Activated T-helper 1 cell treated with anti-CD3 and anti-CD28 coated beads, Interleukin-12 subunit alpha, Interleukin-12 subunit beta, Interleukin-2, Interleukin-4 antibody, amounts not matched to agents 30 ng/mL and 10 ng/mL and 1 ng/mL, durations not matched to agents 14 hours and 24 hours and 36 hours (primary cell): ENCODE data around the gene MIX23. TPM values are rescaled to one million over a fixed set of nuclear protein-coding genes. Genes with fewer than 3 reads are reported as not detected.

ENCODE experiments used
- DNase-seq: peaks from one replicate; pipeline ENCODE4 v3.0.0; 2021; ENCODE audit warnings: low spot score
- H3K27ac Mint-ChIP-seq: one replicate; pipeline ENCODE4 v1.8.0; 2021; ENCODE audit warnings: mild to moderate bottlenecking, mixed read lengths
- H3K27me3 Mint-ChIP-seq: one replicate; pipeline ENCODE4 v1.8.0; 2022; ENCODE audit warnings: mild to moderate bottlenecking, moderate library complexity, mixed read lengths; ENCODE audit not compliant: insufficient read depth
- H3K36me3 Mint-ChIP-seq: one replicate; pipeline ENCODE4 v1.8.0; 2021; ENCODE audit warnings: low read depth, mixed read lengths
- H3K4me1 Mint-ChIP-seq: one replicate; pipeline ENCODE4 v1.8.0; 2021; ENCODE audit warnings: low read depth, mixed read lengths
- H3K4me3 Mint-ChIP-seq: one replicate; pipeline ENCODE4 v1.8.0; 2021; ENCODE audit warnings: mild to moderate bottlenecking, moderate library complexity, mixed read lengths
- H3K9me3 Mint-ChIP-seq: one replicate; pipeline ENCODE4 v1.8.0; 2021; ENCODE audit warnings: mixed read lengths
- intact Hi-C: fragments of 100-400 bp; cut with micrococcal nuclease; formaldehyde crosslinking; loops from one replicate; pipeline ENCODE4 v1.15.1; 2024
- total RNA-seq: library from RNA; stranded (reverse); gene quantifications from 2 replicates; pipeline ENCODE4 v1.2.3, GENCODE V29; 2022

The MIX23 gene
- total RNA-seq, 1 donor from 2014 or later = 111 TPM

DNA sequence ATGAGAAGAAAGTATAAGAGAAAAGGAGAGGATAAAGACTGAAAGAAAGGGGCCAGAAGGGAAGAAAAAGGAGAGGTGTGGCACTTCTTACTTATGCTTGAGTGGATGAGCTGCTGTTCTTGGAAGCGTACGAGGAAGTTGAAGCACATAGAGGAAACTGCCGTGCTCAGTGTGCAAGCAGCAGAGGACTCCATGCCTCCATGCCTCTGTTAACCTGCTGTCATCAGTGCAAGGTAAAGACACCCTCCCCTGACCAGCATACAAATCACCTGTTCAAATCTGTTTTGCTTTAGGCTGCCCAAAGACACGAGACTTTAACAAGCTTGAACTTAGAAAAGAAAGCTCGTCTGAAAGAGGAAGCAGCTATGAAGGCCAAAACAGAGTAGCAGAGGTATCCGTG, 26.4 kb upstream of the MIX23 start:
- intact Hi-C loops = no loop called here
- Mint-ChIP-seq H3K4me3 (no peak overlapping the region), H3K27ac (no peak overlapping the region), H3K27me3 (no peaks in the 10 kb centered on the region), H3K9me3 (no peaks in the 10 kb centered on the region), H3K4me1 (peaks cover 25% of the 10 kb centered on the region), H3K36me3 (peaks cover 43% of the 10 kb centered on the region)
- DNase-seq = no peak

DNA sequence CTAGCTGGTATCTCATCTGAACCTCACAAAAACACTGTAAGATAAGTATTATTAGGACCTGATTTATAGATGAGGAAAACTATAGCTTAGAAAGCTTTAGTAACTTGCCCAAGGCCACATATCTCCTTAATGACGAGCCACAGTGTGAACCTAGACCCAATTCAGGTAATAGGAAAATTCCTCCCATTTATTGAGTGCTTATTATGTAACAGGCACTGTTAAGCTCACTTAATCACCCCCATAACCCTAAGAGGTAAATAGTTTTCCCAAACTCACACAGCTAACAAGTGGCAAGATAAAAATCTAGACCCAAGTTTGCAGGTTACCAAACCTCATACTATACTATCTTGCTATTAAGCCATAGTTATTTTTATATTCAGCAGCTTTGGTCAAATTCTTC, 24.9 kb upstream of the MIX23 start:
- H3K4me3 Mint-ChIP-seq = no peak overlapping the region
- H3K27ac Mint-ChIP-seq = no peak overlapping the region
- peaks cover 45% of the 10 kb centered on the region for H3K36me3 Mint-ChIP-seq
- intact Hi-C loops = no loop called here
- peaks cover 22% of the 10 kb centered on the region for H3K4me1 Mint-ChIP-seq
- no peaks in the 10 kb centered on the region for H3K27me3 Mint-ChIP-seq
- H3K9me3 Mint-ChIP-seq = no peaks in the 10 kb centered on the region
- DNase-seq = no peak

GRCh38 chr3:122406198-122406597, 23.2 kb upstream of the MIX23 start:
- DNase-seq = no peak
- H3K4me1 Mint-ChIP-seq = peaks cover 9% of the 10 kb centered on the region
- peaks cover 42% of the 10 kb centered on the region for H3K36me3 Mint-ChIP-seq
- H3K4me3 Mint-ChIP-seq = no peak overlapping the region
- H3K27ac Mint-ChIP-seq = no peak overlapping the region
- intact Hi-C loops = no loop called here
- no peaks in the 10 kb centered on the region for H3K9me3 Mint-ChIP-seq
- no peaks in the 10 kb centered on the region for H3K27me3 Mint-ChIP-seq

DNA sequence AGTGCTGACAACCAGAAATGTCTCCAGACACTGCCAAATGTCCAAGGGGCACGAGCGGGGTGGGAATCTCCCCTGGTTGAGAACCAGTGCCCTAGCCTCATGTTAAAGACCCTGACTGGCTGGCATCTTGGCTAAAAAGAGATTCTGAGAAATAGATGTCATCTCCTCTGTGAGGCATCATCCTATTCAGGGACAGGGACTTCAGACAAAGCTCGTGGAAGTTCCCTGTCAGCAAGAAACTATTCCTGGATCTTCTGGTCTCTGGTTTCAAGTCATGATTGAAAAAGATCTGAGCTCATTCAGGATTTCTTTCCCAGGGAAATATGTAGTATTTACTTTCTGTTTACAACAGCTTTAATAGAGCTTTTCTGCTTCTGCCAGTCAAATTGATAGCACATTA, 22.0 kb upstream of the MIX23 start:
- DNase-seq = no peak
- Mint-ChIP-seq H3K4me1 (peaks cover 9% of the 10 kb centered on the region), H3K27me3 (no peaks in the 10 kb centered on the region), H3K9me3 (no peaks in the 10 kb centered on the region), H3K27ac (no peak overlapping the region), H3K4me3 (no peak overlapping the region), H3K36me3 (peaks cover 37% of the 10 kb centered on the region)
- intact Hi-C loops = no loop called here

GRCh38 chr3:122403489-122403888, 20.5 kb upstream of the MIX23 start:
- H3K36me3 Mint-ChIP-seq = peaks cover 27% of the 10 kb centered on the region
- no peaks in the 10 kb centered on the region for H3K9me3 Mint-ChIP-seq
- intact Hi-C loops = no loop called here
- H3K27me3 Mint-ChIP-seq = no peaks in the 10 kb centered on the region
- no peak overlapping the region for H3K27ac Mint-ChIP-seq
- H3K4me1 Mint-ChIP-seq = peaks cover 9% of the 10 kb centered on the region
- no peak overlapping the region for H3K4me3 Mint-ChIP-seq
- no peak for DNase-seq

DNA sequence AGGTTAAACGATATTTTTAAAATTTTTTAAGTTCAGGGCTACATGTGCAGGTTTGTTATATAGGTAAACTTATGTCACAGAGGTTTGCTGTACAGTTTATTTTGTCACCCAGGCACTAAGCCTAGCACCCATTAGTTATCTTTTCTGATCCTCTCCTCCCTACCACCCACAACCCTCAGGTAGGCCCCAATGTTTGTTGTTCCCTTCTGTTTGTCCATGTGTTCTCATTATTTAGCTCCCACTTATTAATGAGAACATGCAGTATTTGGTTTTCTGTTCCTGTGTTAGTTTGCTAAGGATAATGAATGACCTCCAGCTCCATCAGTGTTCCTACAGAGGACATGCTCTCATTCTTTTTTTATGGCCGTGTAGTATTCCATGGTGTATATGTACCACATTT, 15.9 kb upstream of the MIX23 start:
- Mint-ChIP-seq H3K36me3 (peaks cover 21% of the 10 kb centered on the region), H3K27me3 (no peaks in the 10 kb centered on the region), H3K4me1 (peaks cover 44% of the 10 kb centered on the region), H3K27ac (no peak overlapping the region), H3K9me3 (no peaks in the 10 kb centered on the region), H3K4me3 (no peak overlapping the region)
- intact Hi-C loops = no loop called here
- DNase-seq = no peak

DNA sequence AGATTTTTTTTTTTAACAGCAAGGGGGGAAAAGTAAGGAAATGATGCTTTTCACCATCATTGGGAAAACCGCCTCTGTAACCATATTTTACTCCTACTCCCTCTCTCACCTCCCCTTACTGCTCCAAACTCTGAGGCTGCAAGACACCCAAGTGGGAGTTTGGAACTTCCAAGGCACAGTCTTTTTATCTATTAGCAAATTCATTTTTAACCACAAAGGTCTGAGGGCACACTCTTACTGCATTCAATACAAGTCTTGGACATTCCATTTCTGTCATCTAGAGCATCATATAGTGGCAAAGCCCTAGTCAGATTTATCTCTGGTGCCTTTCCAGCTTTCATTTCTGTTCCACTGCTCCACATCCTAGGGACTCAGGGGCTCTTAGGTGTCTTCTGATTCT, 14.2 kb upstream of the MIX23 start:
- H3K27ac Mint-ChIP-seq = peak overlapping the region; percentile 51
- H3K27me3 Mint-ChIP-seq = no peaks in the 10 kb centered on the region
- H3K36me3 Mint-ChIP-seq = peaks cover 12% of the 10 kb centered on the region
- no peak for DNase-seq
- peaks cover 37% of the 10 kb centered on the region for H3K4me1 Mint-ChIP-seq
- H3K9me3 Mint-ChIP-seq = no peaks in the 10 kb centered on the region
- intact Hi-C loops = no loop called here
- no peak overlapping the region for H3K4me3 Mint-ChIP-seq

- Mint-ChIP-seq H3K36me3 (peaks cover 12% of the 10 kb centered on the region), H3K27me3 (no peaks in the 10 kb centered on the region), H3K4me1 (peaks cover 37% of the 10 kb centered on the region), H3K4me3 (no peak overlapping the region), H3K9me3 (no peaks in the 10 kb centered on the region), H3K27ac (no peak overlapping the region)
- no peak for DNase-seq
- intact Hi-C loops = no loop called here
Observed at GRCh38 chr3:122396511-122396910, 13.5 kb upstream of the MIX23 start.

- Mint-ChIP-seq H3K27ac (no peak overlapping the region), H3K27me3 (no peaks in the 10 kb centered on the region), H3K4me1 (peaks cover 37% of the 10 kb centered on the region), H3K9me3 (no peaks in the 10 kb centered on the region), H3K36me3 (peaks cover 12% of the 10 kb centered on the region), H3K4me3 (no peak overlapping the region)
- no peak for DNase-seq
- intact Hi-C loops = loop anchor here (1.0 kb wide), 1 partner anchor 20 kb away; no protein-coding TSS in a partner anchor
Observed at GRCh38 chr3:122395582-122395981, 12.6 kb upstream of the MIX23 start.

DNA sequence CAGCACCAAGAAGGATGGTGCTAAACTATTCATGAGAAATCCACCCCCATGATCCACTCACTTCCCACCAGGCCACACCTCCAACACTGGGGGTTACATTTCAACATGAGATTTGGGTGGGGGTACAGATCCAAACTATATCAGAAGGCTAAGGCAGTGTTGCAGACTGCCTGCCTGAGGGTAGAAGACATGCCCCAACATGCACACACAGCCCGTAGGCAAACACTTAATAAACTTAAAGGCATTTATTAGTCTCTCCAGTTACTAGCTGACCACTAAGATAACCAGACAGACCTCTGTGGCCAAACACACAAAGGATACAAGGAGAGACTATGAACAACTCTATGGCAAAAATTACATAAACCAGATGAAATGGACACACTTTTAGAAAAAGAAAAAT, 11.1 kb upstream of the MIX23 start:
- Mint-ChIP-seq H3K36me3 (peaks cover 10% of the 10 kb centered on the region), H3K9me3 (no peaks in the 10 kb centered on the region), H3K27ac (no peak overlapping the region), H3K27me3 (no peaks in the 10 kb centered on the region), H3K4me3 (no peak overlapping the region), H3K4me1 (peaks cover 39% of the 10 kb centered on the region)
- intact Hi-C loops = no loop called here
- DNase-seq = no peak

DNA sequence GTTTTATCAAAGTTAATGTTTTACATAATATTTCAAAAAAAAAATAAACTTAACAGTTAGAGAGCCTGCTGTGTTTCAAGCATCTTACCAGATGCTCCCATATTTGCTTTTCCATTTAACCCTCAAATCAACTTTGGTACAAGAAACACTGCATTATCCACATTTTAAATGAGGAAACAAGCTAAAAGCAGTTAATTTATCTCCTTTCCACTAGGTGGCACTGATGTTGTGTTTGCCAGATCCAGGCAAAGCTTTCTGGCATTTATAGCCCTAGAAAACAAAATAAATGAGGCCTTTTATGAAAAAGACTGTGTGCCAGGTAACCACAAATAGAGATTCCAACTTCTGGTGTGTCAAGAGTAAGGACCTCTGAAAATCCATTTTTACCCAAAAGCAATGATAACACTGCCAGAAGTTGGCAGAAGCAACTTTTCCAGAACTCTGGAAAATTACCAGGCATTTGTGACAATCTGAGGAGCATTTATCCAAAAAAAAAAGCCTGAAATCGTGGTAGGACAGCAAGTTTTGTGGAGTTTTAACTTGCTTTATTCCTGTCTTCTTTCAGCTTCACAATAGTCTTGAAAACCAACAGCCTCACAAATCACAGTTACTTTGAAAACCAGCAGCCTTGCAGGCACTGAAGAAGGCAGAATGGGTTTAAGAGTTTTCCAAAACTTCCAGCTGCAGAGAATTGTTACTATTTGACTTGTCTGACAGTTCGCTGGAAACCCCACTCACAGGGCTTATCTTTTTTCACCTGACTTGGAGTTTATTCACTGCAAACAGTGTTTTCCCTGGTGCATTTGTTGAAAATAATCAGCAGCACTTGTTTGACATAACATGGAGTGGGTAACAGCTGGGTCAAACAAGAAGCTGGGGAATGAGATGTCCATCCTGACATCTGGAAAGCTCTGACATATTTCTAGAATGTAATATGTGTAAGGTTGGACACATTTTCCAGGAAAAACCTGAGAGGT, 10.1 kb upstream of the MIX23 start:
- Mint-ChIP-seq H3K9me3 (no peaks in the 10 kb centered on the region), H3K4me1 (peaks cover 46% of the 10 kb centered on the region), H3K36me3 (peaks cover 14% of the 10 kb centered on the region), H3K27me3 (no peaks in the 10 kb centered on the region), H3K27ac (no peak overlapping the region), H3K4me3 (no peak overlapping the region)
- no peak for DNase-seq
- intact Hi-C loops = loop anchor here (1.0 kb wide), 3 partner anchors 140 to 286 kb away; no protein-coding TSS in a partner anchor

DNA sequence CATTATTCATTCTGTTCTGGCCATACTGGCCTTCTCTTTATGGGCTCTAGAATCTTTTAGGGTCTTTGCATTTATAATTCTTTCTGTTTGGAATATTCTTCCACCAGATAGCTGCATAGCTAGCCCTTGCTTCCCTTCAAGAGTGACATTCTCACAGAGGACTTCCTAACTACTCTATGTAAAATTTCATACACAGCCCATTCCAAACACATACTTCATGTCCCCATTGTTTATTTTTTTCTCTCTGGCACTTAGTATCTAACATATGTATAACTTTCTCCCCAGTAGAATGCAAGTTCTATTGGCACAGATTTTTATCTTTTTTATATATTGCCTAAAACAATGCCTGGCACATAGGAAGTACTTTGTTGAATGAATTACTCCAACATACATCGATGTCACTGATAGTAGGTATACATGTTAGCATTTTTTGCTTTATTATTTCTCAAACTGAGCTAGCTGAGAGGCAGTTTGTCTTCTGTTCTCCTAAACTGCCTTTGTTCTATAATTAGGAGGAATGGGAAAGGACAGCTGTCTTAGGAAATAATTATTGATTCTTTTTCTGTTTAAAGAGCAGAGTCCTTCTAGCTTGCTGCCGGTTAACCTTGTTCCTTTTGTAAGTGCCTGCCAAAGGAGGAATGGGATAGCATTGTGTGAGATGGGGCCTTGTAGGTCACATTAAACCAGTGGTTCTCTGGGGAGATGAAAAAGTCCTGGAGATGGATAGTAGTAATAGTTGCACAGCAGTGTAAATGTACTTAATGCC, 8.8 kb upstream of the MIX23 start:
- H3K4me3 Mint-ChIP-seq = no peak overlapping the region
- no peak overlapping the region for H3K27ac Mint-ChIP-seq
- peaks cover 53% of the 10 kb centered on the region for H3K4me1 Mint-ChIP-seq
- H3K36me3 Mint-ChIP-seq = peaks cover 20% of the 10 kb centered on the region
- no peak for DNase-seq
- no peaks in the 10 kb centered on the region for H3K9me3 Mint-ChIP-seq
- H3K27me3 Mint-ChIP-seq = no peaks in the 10 kb centered on the region
- intact Hi-C loops = no loop called here

DNA sequence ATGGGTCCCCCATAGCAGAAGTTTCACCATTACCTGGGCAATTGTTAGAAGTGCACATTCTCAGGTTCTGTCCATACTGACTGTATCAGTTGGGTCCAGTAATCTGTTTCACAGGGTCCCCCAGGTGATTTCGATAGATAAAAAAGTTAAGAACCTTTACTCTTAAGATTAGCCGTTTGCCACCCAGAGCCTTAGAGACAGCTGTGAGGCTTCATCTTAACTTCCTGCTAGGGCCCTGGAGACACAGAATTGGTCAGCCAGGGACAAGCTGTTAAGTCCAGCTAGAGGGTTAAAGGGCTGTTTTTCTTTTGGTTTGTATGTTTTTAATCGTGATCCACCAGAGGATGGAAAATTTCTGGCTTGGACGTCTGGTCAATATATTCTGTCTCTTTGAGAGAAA, 7.6 kb upstream of the MIX23 start:
- Mint-ChIP-seq H3K36me3 (peaks cover 28% of the 10 kb centered on the region), H3K4me1 (peaks cover 54% of the 10 kb centered on the region), H3K4me3 (no peak overlapping the region), H3K27me3 (no peaks in the 10 kb centered on the region), H3K27ac (no peak overlapping the region), H3K9me3 (no peaks in the 10 kb centered on the region)
- DNase-seq = no peak
- intact Hi-C loops = no loop called here
